SU-DHL-6 (cell line): ENCODE results near the gene CREBBP.

ENCODE experiments used
- H2AFZ ChIP-seq: fragments of 200-600 bp; sonication (generic); 2 replicates; pipeline ENCODE4 v1.6.1; 2014; ENCODE audit warnings: low read depth, mild to moderate bottlenecking, moderate library complexity, mixed read lengths, antibody characterized with exemption, low read length; ENCODE audit not compliant: severe bottlenecking
- H3F3A ChIP-seq: fragments of 200-600 bp; shearing (Covaris generic); 2 replicates; pipeline ENCODE4 v1.6.0; 2016; ENCODE audit warnings: antibody characterized with exemption, mild to moderate bottlenecking; ENCODE audit not compliant: insufficient read depth
- H3K27ac ChIP-seq: fragments of 200-600 bp; sonication (generic); 2 replicates; pipeline ENCODE4 v1.5.1; 2016; ENCODE audit warnings: low read depth, mild to moderate bottlenecking, low read length, moderate library complexity, mixed read lengths
- H3K27me3 ChIP-seq: fragments of 200-600 bp; sonication (generic), shearing (Covaris generic); 2 replicates; pipeline ENCODE4 v1.6.0; 2014; ENCODE audit warnings: mild to moderate bottlenecking, low read length
- H3K36me3 ChIP-seq: fragments of 200-600 bp; sonication (generic); 2 replicates; pipeline ENCODE4 v1.6.1; 2014; ENCODE audit warnings: mild to moderate bottlenecking, low read length, mixed read lengths
- H3K4me2 ChIP-seq: fragments of 300-600, 200-600 bp; shearing (Covaris generic), sonication (generic); 2 replicates; pipeline ENCODE4 v1.6.0; 2014; ENCODE audit warnings: low read length, low read depth, mild to moderate bottlenecking; ENCODE audit not compliant: poor library complexity, severe bottlenecking
- H3K4me3 ChIP-seq: fragments of 200-600 bp; sonication (generic); 2 replicates; pipeline ENCODE4 v1.5.1; 2014; ENCODE audit warnings: antibody characterized with exemption, low read length, mild to moderate bottlenecking, mixed read lengths; ENCODE audit not compliant: insufficient read depth, poor library complexity, severe bottlenecking
- H3K79me2 ChIP-seq: fragments of 200-600 bp; sonication (generic); 2 replicates; pipeline ENCODE4 v1.6.1; 2014; ENCODE audit warnings: mild to moderate bottlenecking, low read length, moderate library complexity; ENCODE audit not compliant: insufficient read depth
- H3K9ac ChIP-seq: fragments of 200-600 bp; sonication (generic); 2 replicates; pipeline ENCODE4 v1.7.0; 2014; ENCODE audit warnings: mild to moderate bottlenecking, low read length
- H3K9me2 ChIP-seq: fragments of 200-600 bp; sonication (generic); replicated peaks from 2 replicates; pipeline ENCODE4 v1.6.1; 2014; ENCODE audit warnings: low read length; ENCODE audit not compliant: insufficient read depth
- H3K9me3 ChIP-seq: fragments of 200-600 bp; sonication (generic); 2 replicates; pipeline ENCODE4 v1.6.1; 2014; ENCODE audit warnings: low read length, mixed read lengths; ENCODE audit not compliant: insufficient read depth
- H4K20me1 ChIP-seq: fragments of 200-600 bp; sonication (generic); 2 replicates; pipeline ENCODE4 v1.6.1; 2014; ENCODE audit warnings: low read depth, mild to moderate bottlenecking, antibody characterized with exemption, low read length, moderate library complexity, mixed read lengths
- EZH2phosphoT487 ChIP-seq: fragments of 200-600 bp; sonication (generic), shearing (Covaris generic); conservative IDR thresholded peaks from 2 replicates; pipeline ENCODE4 v1.6.1; 2018; ENCODE audit warnings: mild to moderate bottlenecking, antibody characterized with exemption, low read length, moderate library complexity, mixed read lengths
- TF ChIP-seq, protein P1 (sequence below): fragments of 200-600 bp; sonication (generic); IDR thresholded peaks from one replicate; pipeline ENCODE4 v1.5.1; 2017; ENCODE audit warnings: antibody characterized with exemption, mild to moderate bottlenecking, low read length, moderate library complexity; ENCODE audit not compliant: insufficient read depth, poor library complexity, severe bottlenecking

The CREBBP gene

DNA sequence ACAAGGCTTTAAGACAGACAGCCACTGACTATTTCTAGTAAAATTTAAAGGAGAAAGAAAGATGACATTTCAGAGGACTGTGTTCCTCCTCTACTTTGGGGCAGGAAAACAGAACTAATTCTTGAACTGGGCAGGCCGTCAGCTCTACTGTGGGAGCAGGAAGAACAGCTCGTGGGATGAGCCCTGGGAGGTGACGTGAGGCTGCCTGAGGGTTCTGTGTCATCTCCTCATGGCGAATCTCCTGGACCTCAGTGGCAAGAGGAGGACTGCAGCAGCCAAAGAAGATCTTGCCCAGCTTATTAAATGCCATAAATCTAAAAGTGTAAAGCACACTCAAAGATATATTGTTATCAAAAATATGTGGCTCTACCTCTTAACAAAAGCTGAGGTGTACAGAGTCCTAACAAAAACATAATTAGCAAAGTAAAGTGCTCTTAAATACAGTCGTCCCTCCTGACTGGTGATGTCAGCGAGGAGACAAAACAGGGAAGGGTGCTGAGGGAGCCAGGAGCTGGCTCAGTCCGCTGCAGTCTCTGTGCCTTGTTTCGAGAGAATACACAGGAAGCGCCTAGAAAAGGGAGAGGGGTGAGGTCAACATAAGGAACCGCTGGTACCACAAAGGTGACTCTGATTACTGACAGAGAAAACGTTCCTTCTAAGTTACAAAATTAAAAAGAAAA lies 58.0 kb downstream of the CREBBP start:
- Histone ChIP-seq H3F3A (peaks cover 15% of the 10 kb centered on the region; the same call in 1 of the 2 replicates), H3K79me2 (peaks cover 99% of the 10 kb centered on the region), H2AFZ (no peak overlapping the region), H4K20me1 (0 out of 2 replicates have a peak, but pooled peaks cover 3% of the 10 kb centered on the region), H3K36me3 (no peaks in the 10 kb centered on the region), H3K9me2 (no peaks in the 10 kb centered on the region), H3K9ac (no peak overlapping the region), H3K9me3 (no peaks in the 10 kb centered on the region), H3K27ac (no peak overlapping the region), H3K27me3 (no peaks in the 10 kb centered on the region), H3K4me3 (no peak overlapping the region), H3K4me2 (no peak overlapping the region)
- TF ChIP-seq, protein P1, sequence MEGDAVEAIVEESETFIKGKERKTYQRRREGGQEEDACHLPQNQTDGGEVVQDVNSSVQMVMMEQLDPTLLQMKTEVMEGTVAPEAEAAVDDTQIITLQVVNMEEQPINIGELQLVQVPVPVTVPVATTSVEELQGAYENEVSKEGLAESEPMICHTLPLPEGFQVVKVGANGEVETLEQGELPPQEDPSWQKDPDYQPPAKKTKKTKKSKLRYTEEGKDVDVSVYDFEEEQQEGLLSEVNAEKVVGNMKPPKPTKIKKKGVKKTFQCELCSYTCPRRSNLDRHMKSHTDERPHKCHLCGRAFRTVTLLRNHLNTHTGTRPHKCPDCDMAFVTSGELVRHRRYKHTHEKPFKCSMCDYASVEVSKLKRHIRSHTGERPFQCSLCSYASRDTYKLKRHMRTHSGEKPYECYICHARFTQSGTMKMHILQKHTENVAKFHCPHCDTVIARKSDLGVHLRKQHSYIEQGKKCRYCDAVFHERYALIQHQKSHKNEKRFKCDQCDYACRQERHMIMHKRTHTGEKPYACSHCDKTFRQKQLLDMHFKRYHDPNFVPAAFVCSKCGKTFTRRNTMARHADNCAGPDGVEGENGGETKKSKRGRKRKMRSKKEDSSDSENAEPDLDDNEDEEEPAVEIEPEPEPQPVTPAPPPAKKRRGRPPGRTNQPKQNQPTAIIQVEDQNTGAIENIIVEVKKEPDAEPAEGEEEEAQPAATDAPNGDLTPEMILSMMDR, result no peak
- no peak for TF ChIP-seq EZH2phosphoT487

DNA sequence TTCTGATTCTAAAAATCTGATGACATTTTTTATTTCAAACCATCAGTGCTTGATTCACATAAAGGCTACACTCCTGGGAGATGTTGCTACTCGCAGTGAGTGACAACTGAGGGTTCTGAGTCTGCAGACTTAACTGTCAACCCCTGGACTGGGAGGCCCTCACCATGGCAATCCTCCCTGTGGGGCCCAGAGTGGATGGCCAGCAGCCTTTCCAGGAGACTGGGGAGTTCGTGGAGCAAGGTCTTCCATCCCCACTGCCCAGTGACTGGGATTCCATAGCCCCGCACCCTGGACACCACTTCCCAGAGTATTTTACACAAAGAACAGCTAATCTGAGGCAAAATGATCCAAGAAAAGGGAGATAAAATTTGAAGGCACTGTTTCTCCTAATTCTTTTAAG lies 59.3 kb downstream of the CREBBP start:
- Histone ChIP-seq H3K27me3 (no peaks in the 10 kb centered on the region), H3K9me3 (no peaks in the 10 kb centered on the region), H3K4me2 (no peak overlapping the region), H3F3A (peaks cover 15% of the 10 kb centered on the region; the same call in 1 of the 2 replicates), H3K79me2 (peaks cover 99% of the 10 kb centered on the region), H4K20me1 (0 out of 2 replicates have a peak, but pooled peaks cover 3% of the 10 kb centered on the region), H2AFZ (no peak overlapping the region), H3K27ac (no peak overlapping the region), H3K4me3 (no peak overlapping the region), H3K36me3 (no peaks in the 10 kb centered on the region), H3K9me2 (no peaks in the 10 kb centered on the region), H3K9ac (no peak overlapping the region)
- no peak for TF ChIP-seq EZH2phosphoT487

DNA sequence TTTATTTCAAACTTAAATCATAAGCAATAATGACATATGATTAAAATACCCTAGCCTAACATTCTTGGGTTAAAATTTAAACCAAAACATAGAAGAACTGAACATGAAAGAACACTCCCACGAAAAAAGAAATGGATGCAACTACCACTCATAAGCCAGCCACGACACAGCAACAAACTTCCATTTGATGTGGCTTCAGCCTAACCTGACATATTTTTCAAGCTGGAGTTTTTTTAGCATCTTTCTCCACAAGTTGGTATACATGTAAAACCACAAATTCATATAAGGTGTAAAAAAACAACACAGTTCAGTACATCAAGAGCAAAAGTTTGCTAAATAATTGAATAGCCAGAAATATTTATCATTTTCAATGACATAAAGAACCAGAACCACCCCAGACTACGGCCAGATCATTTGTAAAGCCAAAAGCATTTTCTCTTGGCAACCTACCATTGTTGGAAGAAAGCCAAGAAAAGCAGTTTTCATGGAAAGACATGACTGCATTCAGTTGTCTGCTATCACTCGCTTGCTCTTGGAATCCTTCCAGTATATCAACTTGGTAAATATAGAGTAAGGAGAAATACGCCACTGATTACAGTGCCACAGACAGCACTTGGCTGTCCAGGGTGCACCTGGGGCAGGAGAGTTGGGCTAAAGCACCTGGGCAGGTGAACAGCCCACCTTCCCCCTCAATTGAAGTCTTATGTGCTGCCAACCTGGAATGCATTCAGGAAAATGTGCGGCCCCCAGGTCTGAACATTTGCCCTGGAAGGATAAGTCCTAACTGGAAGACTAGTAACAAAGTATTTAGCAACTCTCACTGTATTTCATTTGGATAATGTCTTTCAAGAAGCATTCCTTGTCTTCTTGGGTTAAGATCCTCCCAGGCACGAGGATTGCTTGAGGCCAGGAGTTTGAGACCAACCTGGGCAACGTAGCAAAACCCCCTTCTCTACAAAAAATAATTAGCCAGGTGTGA lies 60.5 kb downstream of the CREBBP start:
- Histone ChIP-seq H3K36me3 (no peaks in the 10 kb centered on the region), H3K9me2 (no peaks in the 10 kb centered on the region), H3K27ac (peak overlapping the region; percentile 66), H3K27me3 (no peaks in the 10 kb centered on the region), H2AFZ (no peak overlapping the region), H3K9me3 (no peaks in the 10 kb centered on the region), H3K79me2 (peaks cover 99% of the 10 kb centered on the region), H3K4me2 (peak overlapping the region; percentile 38), H3K9ac (no peak overlapping the region), H4K20me1 (0 out of 2 replicates have a peak, but pooled peaks cover 3% of the 10 kb centered on the region), H3F3A (peaks cover 15% of the 10 kb centered on the region; the same call in 1 of the 2 replicates), H3K4me3 (no peak overlapping the region)
- TF ChIP-seq, protein P1, result no peak
- no peak for TF ChIP-seq EZH2phosphoT487
